Right atrium auricular region (tissue), 2 donors: ENCODE results near the gene AKIRIN2. TPM values are rescaled to one million over a fixed set of nuclear protein-coding genes. Genes with fewer than 3 reads are reported as not detected.

ENCODE experiments used
- DNase-seq: peaks from one replicate; pipeline ENCODE4 v3.0.0-alpha.2; 2019; ENCODE audit warnings: low spot score
- H3K27ac ChIP-seq, 2 donors: fragments of 200-600 bp; sonication (generic); 1 replicate in 1 of 2; 2 replicates in 1 of 2; pipeline ENCODE4 v1.5.1; 2016 to 2019
- H3K27me3 ChIP-seq, 2 donors: fragments of 200-600 bp; sonication (generic); one replicate each; pipeline versions ENCODE4 v1.5.1 to v1.6.0; 2017 to 2019
- H3K36me3 ChIP-seq: fragments of 200-600 bp; sonication (generic); one replicate; pipeline ENCODE4 v1.5.1; 2016
- H3K4me1 ChIP-seq, 2 donors: fragments of 200-600 bp; sonication (generic); one replicate each; pipeline versions ENCODE4 v1.5.1 to v1.6.0; 2017 to 2019
- H3K4me3 ChIP-seq, 2 donors: fragments of 200-600 bp; sonication (generic); 1 replicate in 1 of 2; 2 replicates in 1 of 2; pipeline ENCODE4 v1.5.1; 2017 to 2019; ENCODE audit warnings: mild to moderate bottlenecking in 1 of 2, moderate library complexity in 1 of 2
- H3K9me3 ChIP-seq, 2 donors: fragments of 200-600 bp; sonication (generic); one replicate each; pipeline ENCODE4 v1.5.1; 2019
- CTCF ChIP-seq, 2 donors: fragments of 200-600 bp; sonication (generic); IDR thresholded peaks; one replicate each; pipeline ENCODE4 v1.5.1; 2019; ENCODE audit warnings: antibody characterized with exemption in 2 of 2
- total RNA-seq, 2 donors: library from RNA; depleted of rRNA; stranded (reverse); fragments of >200 nt; gene quantifications; one replicate each; pipeline ENCODE4 v1.1.0, GENCODE V29; 2016

Gene AKIRIN2
- total RNA-seq, 2 donors from 2014 or later, result 27.2 to 29.4 TPM

GRCh38 chr6:87671555-87672029 lies 30.4 kb downstream of the AKIRIN2 start:
- peaks cover 0 to 8% of the 10 kb centered on the region in 2 donors for H3K4me1 ChIP-seq
- no peak for TF ChIP-seq CTCF (IDR thresholded peaks at IDR 0.05)
- H3K27ac ChIP-seq, result no peak overlapping the region
- no peaks in the 10 kb centered on the region for H3K9me3 ChIP-seq
- peaks cover 12% of the 10 kb centered on the region for H3K36me3 ChIP-seq
- no peak overlapping the region for H3K4me3 ChIP-seq
- no peaks in the 10 kb centered on the region for H3K27me3 ChIP-seq
- DNase-seq, result no peak

GRCh38 chr6:87670707-87671106 lies 31.3 kb downstream of the AKIRIN2 start:
- peaks cover 12% of the 10 kb centered on the region for H3K36me3 ChIP-seq
- H3K27me3 ChIP-seq, result no peaks in the 10 kb centered on the region
- TF ChIP-seq CTCF (IDR thresholded peaks at IDR 0.05), result no peak
- no peak overlapping the region for H3K4me3 ChIP-seq
- H3K9me3 ChIP-seq, result no peaks in the 10 kb centered on the region
- no peak overlapping the region for H3K27ac ChIP-seq
- DNase-seq, result no peak
- H3K4me1 ChIP-seq, result peaks cover 0 to 8% of the 10 kb centered on the region in 2 donors

- H3K27me3 ChIP-seq, result no peaks in the 10 kb centered on the region
- peaks cover 0 to 3% of the 10 kb centered on the region in 2 donors for H3K4me1 ChIP-seq
- H3K27ac ChIP-seq, result no peak overlapping the region
- no peaks in the 10 kb centered on the region for H3K36me3 ChIP-seq
- H3K4me3 ChIP-seq, result no peak overlapping the region
- TF ChIP-seq CTCF (IDR thresholded peaks at IDR 0.05), result no peak
- no peaks in the 10 kb centered on the region for H3K9me3 ChIP-seq
- DNase-seq, result no peak
These were observed 33.0 kb downstream of the AKIRIN2 start for GRCh38 chr6:87669051-87669450.

GRCh38 chr6:87668013-87668412 lies 34.0 kb downstream of the AKIRIN2 start:
- Histone ChIP-seq H3K4me1 (peaks cover 0 to 3% of the 10 kb centered on the region in 2 donors), H3K27me3 (no peaks in the 10 kb centered on the region), H3K36me3 (no peaks in the 10 kb centered on the region), H3K4me3 (no peak overlapping the region), H3K9me3 (no peaks in the 10 kb centered on the region), H3K27ac (no peak overlapping the region)
- TF ChIP-seq CTCF (IDR thresholded peaks at IDR 0.05), result no peak
- DNase-seq, result no peak

- TF ChIP-seq CTCF (IDR thresholded peaks at IDR 0.05), result no peak
- Histone ChIP-seq H3K27ac (no peak overlapping the region), H3K27me3 (no peaks in the 10 kb centered on the region), H3K36me3 (no peaks in the 10 kb centered on the region), H3K4me3 (no peak overlapping the region), H3K4me1 (peaks cover 0 to 3% of the 10 kb centered on the region in 2 donors), H3K9me3 (no peaks in the 10 kb centered on the region)
- DNase-seq, result no peak
These were observed 35.0 kb downstream of the AKIRIN2 start for GRCh38 chr6:87667032-87667431.

- no peak for DNase-seq
- no peak for TF ChIP-seq CTCF (IDR thresholded peaks at IDR 0.05)
- Histone ChIP-seq H3K4me1 (no peaks in the 10 kb centered on the region), H3K27me3 (no peaks in the 10 kb centered on the region), H3K9me3 (no peaks in the 10 kb centered on the region), H3K27ac (no peak overlapping the region), H3K36me3 (no peaks in the 10 kb centered on the region), H3K4me3 (no peak overlapping the region)
These were observed 37.0 kb downstream of the AKIRIN2 start for GRCh38 chr6:87664921-87665485.
